Liver (tissue), 9 donors: ENCODE data around the gene FGF12. TPM values are rescaled to one million over a fixed set of nuclear protein-coding genes. Genes with fewer than 3 reads are reported as not detected.

Experiments used
- DNase-seq: peaks from one replicate; pipeline ENCODE4 v3.0.0-alpha.2; 2017; ENCODE audit warnings: low spot score
- H3K27ac ChIP-seq, 2 donors: one replicate each; pipeline ENCODE4 v1.7.0; 2013; ENCODE audit warnings: inconsistent platforms in 2 of 2, low read length in 2 of 2, control low read depth in 1 of 2, low read depth in 1 of 2, mild to moderate bottlenecking in 1 of 2
- H3K27me3 ChIP-seq, 4 donors: one replicate each; pipeline versions ENCODE4 v1.6.1 to v1.7.0; 2013; ENCODE audit warnings: low read length in 3 of 4, inconsistent platforms in 1 of 4, mild to moderate bottlenecking in 1 of 4, moderate library complexity in 1 of 4; ENCODE audit not compliant: control insufficient read depth in 4 of 4, insufficient read depth in 4 of 4
- H3K36me3 ChIP-seq, 4 donors: one replicate each; pipeline versions ENCODE4 v1.6.1 to v1.7.0; 2013; ENCODE audit warnings: low read length in 3 of 4, mild to moderate bottlenecking in 3 of 4, low read depth in 1 of 4, moderate library complexity in 1 of 4; ENCODE audit not compliant: control insufficient read depth in 4 of 4, insufficient read depth in 3 of 4
- H3K4me1 ChIP-seq, 4 donors: one replicate each; pipeline versions ENCODE4 v1.6.1 to v1.7.0; 2013; ENCODE audit warnings: low read length in 3 of 4, mild to moderate bottlenecking in 3 of 4, moderate library complexity in 1 of 4; ENCODE audit not compliant: control insufficient read depth in 4 of 4, insufficient read depth in 4 of 4
- H3K4me3 ChIP-seq, 3 donors: one replicate each; pipeline versions ENCODE4 v1.6.1 to v1.7.0; 2013; ENCODE audit warnings: low read length in 3 of 3, control low read depth in 1 of 3, low read depth in 1 of 3, mild to moderate bottlenecking in 1 of 3
- H3K9ac ChIP-seq, 2 donors: one replicate each; pipeline ENCODE4 v1.7.0; 2013; ENCODE audit warnings: low read length in 2 of 2, mild to moderate bottlenecking in 2 of 2, moderate library complexity in 2 of 2, control low read depth in 1 of 2, low read depth in 1 of 2
- H3K9me3 ChIP-seq, 4 donors: one replicate each; pipeline versions ENCODE4 v1.6.1 to v1.7.0; 2013; ENCODE audit warnings: low read length in 3 of 4; ENCODE audit not compliant: control insufficient read depth in 4 of 4
- EGR1 ChIP-seq, 2 donors: IDR thresholded peaks; 2 replicates each; pipeline ENCODE4 v1.6.1; 2016 to 2018; ENCODE audit warnings: antibody characterized with exemption in 2 of 2, low read depth in 2 of 2
- FOXA1 ChIP-seq: IDR thresholded peaks from 2 replicates; pipeline ENCODE4 v1.6.1; 2016; ENCODE audit warnings: antibody characterized with exemption
- FOXA2 ChIP-seq: IDR thresholded peaks from 2 replicates; pipeline ENCODE4 v1.6.1; 2016; ENCODE audit warnings: antibody characterized with exemption
- HNF4A ChIP-seq, 2 donors: conservative IDR thresholded peaks; 2 replicates each; pipeline ENCODE4 v1.6.1; 2016; ENCODE audit warnings: antibody characterized with exemption in 2 of 2, mild to moderate bottlenecking in 2 of 2
- NR2F2 ChIP-seq: IDR thresholded peaks from 2 replicates; pipeline ENCODE4 v1.6.1; 2016; ENCODE audit warnings: antibody characterized with exemption
- RAD21 ChIP-seq, 2 donors: IDR thresholded peaks; 2 replicates each; pipeline ENCODE4 v1.6.1; 2016; ENCODE audit warnings: antibody characterized with exemption in 2 of 2, mild to moderate bottlenecking in 2 of 2
- RXRA ChIP-seq, 2 donors: IDR thresholded peaks; 2 replicates each; pipeline ENCODE4 v1.6.1; 2017 to 2018; ENCODE audit warnings: antibody characterized with exemption in 2 of 2, mild to moderate bottlenecking in 1 of 2
- TAF1 ChIP-seq: conservative IDR thresholded peaks from 2 replicates; pipeline ENCODE4 v1.6.1; 2016; ENCODE audit warnings: antibody characterized with exemption, mild to moderate bottlenecking
- YY1 ChIP-seq: IDR thresholded peaks from 2 replicates; pipeline ENCODE4 v1.6.1; 2016; ENCODE audit warnings: antibody characterized with exemption, mild to moderate bottlenecking
- WGBS: extraction: QIAGEN DNeasy Blood & Tissue Kit; methylation state at CpG from one replicate; pipeline ENCODE4 v1.1.7; 2013; 5-methylcytosine and 5-hydroxymethylcytosine counted together
- polyA plus RNA-seq, 2 donors: library from polyadenylated mRNA; stranded (reverse) in 1 of 2; unstranded in 1 of 2; fragments of 200-250 nt in 1 of 2; fragments of >200 nt in 1 of 2; fragmentation: Nextera tagmentation in 1 of 2; extraction: Ambion mirVana in 1 of 2; gene quantifications; one replicate each; pipeline versions ENCODE4 v1.2.1 to v1.2.3, GENCODE V29; 2013 to 2015
- total RNA-seq, 2 donors: library from RNA; depleted of rRNA; stranded (reverse); fragments of >200 nt; gene quantifications; one replicate each; pipeline ENCODE4 v1.2.3, GENCODE V29; 2014
- TF ChIP-seq, protein P1 (sequence below): IDR thresholded peaks from 2 replicates; pipeline ENCODE4 v1.6.1; 2016; ENCODE audit warnings: antibody characterized with exemption, mild to moderate bottlenecking
- TF ChIP-seq, protein P2 (sequence below): fragments of 150-350 bp; IDR thresholded peaks from 2 replicates; pipeline ENCODE4 v1.5.1; 2017; ENCODE audit warnings: improper control_type of control experiment, low read depth, low read length; ENCODE audit not compliant: missing input control
- TF ChIP-seq, protein P3 (sequence below): IDR thresholded peaks from 2 replicates; pipeline ENCODE4 v1.6.1; 2016; ENCODE audit warnings: antibody characterized with exemption
- donor health status: healthy.
- donor health status: healthy.
- donor health status: healthy.
- donor health status: healthy.
- donor health status: healthy.

Gene FGF12
- total and polyA plus RNA-seq, 4 donors = 0.11 to 0.59 (median 0.19) TPM

DNA sequence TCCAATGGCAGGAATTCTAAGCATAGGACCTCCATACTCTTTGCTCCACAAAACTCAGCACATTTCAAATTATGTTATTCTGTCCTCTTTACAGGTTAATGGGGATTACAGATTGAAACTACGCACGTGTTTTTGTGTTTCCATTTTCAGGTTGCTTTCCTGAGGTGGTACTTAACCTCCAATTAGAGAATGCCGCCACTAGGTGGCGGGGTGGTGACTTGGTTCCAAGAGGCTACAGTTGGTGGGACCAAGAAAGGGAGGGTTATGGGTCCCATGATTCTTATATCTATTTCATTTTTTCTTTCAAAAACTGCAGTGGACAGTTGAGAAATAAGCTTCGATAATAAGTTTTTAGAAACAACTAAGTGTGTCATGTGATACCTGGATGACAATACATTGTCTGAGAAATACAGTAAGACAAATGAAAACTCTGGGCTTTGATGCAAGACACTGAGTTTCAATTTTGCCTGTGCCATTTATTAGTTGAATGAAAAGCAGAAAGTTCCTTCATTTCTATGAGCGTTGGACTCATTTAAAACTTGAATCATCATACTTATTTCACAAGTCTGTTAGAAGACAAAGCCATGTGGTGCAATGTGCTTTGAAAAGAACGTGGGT lies 539.0 kb downstream of the FGF12 start:
- WGBS = 25% methylated on average over 7 of the region's 7 CpGs

DNA sequence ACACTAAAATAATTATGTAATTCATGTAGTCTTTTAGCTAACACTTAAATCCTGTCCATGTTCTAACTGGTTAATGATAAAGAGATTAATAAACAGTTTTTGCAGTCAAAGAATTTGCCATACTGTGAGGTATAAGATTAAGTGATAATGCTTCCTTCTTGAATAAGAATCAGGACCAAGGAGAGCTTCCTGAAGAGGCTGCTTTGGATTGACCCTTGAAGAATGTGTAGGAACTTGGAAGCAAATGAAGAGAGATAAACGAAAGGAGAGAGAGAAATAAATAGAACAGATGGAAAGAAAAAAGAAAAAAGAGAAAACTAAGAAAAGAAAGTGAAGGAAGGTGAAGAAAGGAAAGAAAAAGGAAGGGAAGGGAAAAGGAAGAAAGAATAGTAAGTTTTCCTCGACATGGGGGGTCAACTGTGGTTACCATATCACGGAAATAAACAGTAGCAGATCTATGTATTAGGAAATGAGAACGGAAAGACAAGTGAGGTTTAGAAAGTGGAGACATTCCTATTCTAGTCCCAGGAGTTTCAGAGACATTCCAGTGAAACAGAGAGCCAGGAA lies 539.8 kb downstream of the FGF12 start:
- Histone ChIP-seq H3K4me3 (no peak overlapping the region), H3K9me3 (no peaks in the 10 kb centered on the region), H3K4me1 (no peaks in the 10 kb centered on the region), H3K27me3 (no peaks in the 10 kb centered on the region), H3K9ac (no peak overlapping the region), H3K36me3 (no peaks in the 10 kb centered on the region), H3K27ac (no peak overlapping the region)
- DNase-seq = no peak
- WGBS = 36% methylated on average over 4 of the region's 4 CpGs
- TF ChIP-seq FOXA2 = no peak
- TF ChIP-seq, protein P1, sequence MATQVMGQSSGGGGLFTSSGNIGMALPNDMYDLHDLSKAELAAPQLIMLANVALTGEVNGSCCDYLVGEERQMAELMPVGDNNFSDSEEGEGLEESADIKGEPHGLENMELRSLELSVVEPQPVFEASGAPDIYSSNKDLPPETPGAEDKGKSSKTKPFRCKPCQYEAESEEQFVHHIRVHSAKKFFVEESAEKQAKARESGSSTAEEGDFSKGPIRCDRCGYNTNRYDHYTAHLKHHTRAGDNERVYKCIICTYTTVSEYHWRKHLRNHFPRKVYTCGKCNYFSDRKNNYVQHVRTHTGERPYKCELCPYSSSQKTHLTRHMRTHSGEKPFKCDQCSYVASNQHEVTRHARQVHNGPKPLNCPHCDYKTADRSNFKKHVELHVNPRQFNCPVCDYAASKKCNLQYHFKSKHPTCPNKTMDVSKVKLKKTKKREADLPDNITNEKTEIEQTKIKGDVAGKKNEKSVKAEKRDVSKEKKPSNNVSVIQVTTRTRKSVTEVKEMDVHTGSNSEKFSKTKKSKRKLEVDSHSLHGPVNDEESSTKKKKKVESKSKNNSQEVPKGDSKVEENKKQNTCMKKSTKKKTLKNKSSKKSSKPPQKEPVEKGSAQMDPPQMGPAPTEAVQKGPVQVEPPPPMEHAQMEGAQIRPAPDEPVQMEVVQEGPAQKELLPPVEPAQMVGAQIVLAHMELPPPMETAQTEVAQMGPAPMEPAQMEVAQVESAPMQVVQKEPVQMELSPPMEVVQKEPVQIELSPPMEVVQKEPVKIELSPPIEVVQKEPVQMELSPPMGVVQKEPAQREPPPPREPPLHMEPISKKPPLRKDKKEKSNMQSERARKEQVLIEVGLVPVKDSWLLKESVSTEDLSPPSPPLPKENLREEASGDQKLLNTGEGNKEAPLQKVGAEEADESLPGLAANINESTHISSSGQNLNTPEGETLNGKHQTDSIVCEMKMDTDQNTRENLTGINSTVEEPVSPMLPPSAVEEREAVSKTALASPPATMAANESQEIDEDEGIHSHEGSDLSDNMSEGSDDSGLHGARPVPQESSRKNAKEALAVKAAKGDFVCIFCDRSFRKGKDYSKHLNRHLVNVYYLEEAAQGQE = peak; percentile 79

More for the DNA sequence above, 539.0 kb downstream of the FGF12 start:
- Histone ChIP-seq H3K27ac (no peak overlapping the region), H3K9me3 (no peaks in the 10 kb centered on the region), H3K27me3 (no peaks in the 10 kb centered on the region), H3K4me3 (no peak overlapping the region), H3K9ac (no peak overlapping the region), H3K36me3 (no peaks in the 10 kb centered on the region), H3K4me1 (no peaks in the 10 kb centered on the region)
- no peak for TF ChIP-seq RXRA (IDR thresholded peaks at IDR 0.05)
- TF ChIP-seq, protein P2, sequence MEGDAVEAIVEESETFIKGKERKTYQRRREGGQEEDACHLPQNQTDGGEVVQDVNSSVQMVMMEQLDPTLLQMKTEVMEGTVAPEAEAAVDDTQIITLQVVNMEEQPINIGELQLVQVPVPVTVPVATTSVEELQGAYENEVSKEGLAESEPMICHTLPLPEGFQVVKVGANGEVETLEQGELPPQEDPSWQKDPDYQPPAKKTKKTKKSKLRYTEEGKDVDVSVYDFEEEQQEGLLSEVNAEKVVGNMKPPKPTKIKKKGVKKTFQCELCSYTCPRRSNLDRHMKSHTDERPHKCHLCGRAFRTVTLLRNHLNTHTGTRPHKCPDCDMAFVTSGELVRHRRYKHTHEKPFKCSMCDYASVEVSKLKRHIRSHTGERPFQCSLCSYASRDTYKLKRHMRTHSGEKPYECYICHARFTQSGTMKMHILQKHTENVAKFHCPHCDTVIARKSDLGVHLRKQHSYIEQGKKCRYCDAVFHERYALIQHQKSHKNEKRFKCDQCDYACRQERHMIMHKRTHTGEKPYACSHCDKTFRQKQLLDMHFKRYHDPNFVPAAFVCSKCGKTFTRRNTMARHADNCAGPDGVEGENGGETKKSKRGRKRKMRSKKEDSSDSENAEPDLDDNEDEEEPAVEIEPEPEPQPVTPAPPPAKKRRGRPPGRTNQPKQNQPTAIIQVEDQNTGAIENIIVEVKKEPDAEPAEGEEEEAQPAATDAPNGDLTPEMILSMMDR = peak; percentile 55
- TF ChIP-seq YY1 = no peak
- peak; percentile 85 to 89 for TF ChIP-seq RAD21 (IDR thresholded peaks at IDR 0.05)
- TF ChIP-seq HNF4A (conservative IDR thresholded peaks at IDR 0.05) = no peak
- no peak for TF ChIP-seq TAF1
- no peak for TF ChIP-seq NR2F2
- TF ChIP-seq, protein P1 = no peak
- no peak for TF ChIP-seq EGR1 (IDR thresholded peaks at IDR 0.05; ENCODE audit: low read depth in 2 of 2)
- TF ChIP-seq FOXA1 = no peak
- TF ChIP-seq, protein P3, sequence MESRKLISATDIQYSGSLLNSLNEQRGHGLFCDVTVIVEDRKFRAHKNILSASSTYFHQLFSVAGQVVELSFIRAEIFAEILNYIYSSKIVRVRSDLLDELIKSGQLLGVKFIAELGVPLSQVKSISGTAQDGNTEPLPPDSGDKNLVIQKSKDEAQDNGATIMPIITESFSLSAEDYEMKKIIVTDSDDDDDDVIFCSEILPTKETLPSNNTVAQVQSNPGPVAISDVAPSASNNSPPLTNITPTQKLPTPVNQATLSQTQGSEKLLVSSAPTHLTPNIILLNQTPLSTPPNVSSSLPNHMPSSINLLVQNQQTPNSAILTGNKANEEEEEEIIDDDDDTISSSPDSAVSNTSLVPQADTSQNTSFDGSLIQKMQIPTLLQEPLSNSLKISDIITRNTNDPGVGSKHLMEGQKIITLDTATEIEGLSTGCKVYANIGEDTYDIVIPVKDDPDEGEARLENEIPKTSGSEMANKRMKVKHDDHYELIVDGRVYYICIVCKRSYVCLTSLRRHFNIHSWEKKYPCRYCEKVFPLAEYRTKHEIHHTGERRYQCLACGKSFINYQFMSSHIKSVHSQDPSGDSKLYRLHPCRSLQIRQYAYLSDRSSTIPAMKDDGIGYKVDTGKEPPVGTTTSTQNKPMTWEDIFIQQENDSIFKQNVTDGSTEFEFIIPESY = no peak
- DNase-seq = peak; percentile 65
